ENCODE measurements around the gene ADGRD2. TPM values are rescaled to one million over a fixed set of nuclear protein-coding genes. Genes with fewer than 3 reads are reported as not detected.
A peak's percentile ranks its signal among the peaks of the same experiment; 100 is the strongest.

ADGRD2 gene
- total and polyA plus RNA-seq, 2 of the 13 experiments (the other 11 are each of a cell fraction or from before 2014, with no cell fraction given), result not detected

DNA sequence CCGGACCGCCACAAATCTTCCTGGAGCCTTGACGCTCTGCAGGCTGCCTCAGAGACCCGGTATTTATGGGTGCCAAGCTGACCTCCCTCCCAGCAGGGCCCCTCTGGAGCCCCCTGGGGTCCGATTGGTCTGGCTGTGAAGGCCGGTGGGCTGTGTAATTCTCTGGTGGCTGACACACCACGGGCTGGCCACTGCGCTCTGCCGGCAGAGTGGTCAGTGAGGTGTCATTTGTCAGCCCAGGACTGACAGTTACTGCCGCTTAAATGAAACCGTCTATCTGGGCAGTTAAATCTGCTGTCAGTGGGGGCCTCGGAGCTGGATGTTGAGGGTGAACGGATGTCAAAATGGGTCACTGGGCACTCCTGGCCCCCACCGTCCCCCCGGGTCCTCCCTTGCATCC is 46.2 kb downstream of the ADGRD2 start:
- WGBS (ENCODE audit: low lambda C conversion rate), result 93% methylated on average over 15 of the region's 15 CpGs
- ATAC-seq, result no peak
- BruUV-seq (replicated peaks), result no TSS peak
- intact Hi-C loops (cut with micrococcal nuclease; ENCODE audit: unreplicated experiment) (no loop called here), in situ Hi-C loops (cut with HindIII; ENCODE audit: extremely low pct_ligation_motif_present, low pct_unique_long_range_greater_than_20kb) (no loop called here)
- Histone ChIP-seq H2AFZ (ENCODE audit: low read length) (no peak overlapping the region), H3K36me3 (replicated peaks in 1 of 2; ENCODE audit: control insufficient read depth in 1 of 2, insufficient read depth in 2 of 2, low read length in 2 of 2) (peaks cover 7 to 11% of the 10 kb centered on the region in 2 experiments; a peak in 2 of 5 replicates), H3K4me2 (ENCODE audit: low read depth, low read length) (no peak overlapping the region), H3K4me3 (replicated peaks in 1 of 3; ENCODE audit: insufficient read depth in 1 of 3, low read depth in 2 of 3, low read length in 3 of 3) (no peak overlapping the region), H3K79me2 (ENCODE audit: insufficient read depth, low read length) (no peaks in the 10 kb centered on the region), H4K20me1 (ENCODE audit: insufficient read depth, low read length) (no peaks in the 10 kb centered on the region), H3K27me3 (ENCODE audit: control insufficient read depth in 1 of 2, insufficient read depth in 2 of 2, low read length in 2 of 2) (no peaks in the 10 kb centered on the region), H3K9me3 (ENCODE audit: low read length) (no peaks in the 10 kb centered on the region), H3K9ac (ENCODE audit: insufficient read depth, low read depth, low read length) (no peak overlapping the region), H3K27ac (ENCODE audit: extremely low read length, insufficient read depth, low read length) (no peak overlapping the region), H3K4me1 (ENCODE audit: insufficient read depth, low read length) (peaks cover 27% of the 10 kb centered on the region)
- DNase-seq (ENCODE audit: low spot score), result no peak
- no peak for FAIRE-seq
- TF ChIP-seq AKAP8 (CRISPR knock-in tag; IDR thresholded peaks at IDR 0.05) (0 out of 2 replicates have a peak, but pooled peaks have one; percentile 4), AGO2 (optimal IDR thresholded peaks at IDR 0.05; ENCODE audit: low read depth, low read length) (peak; percentile 43), RBFOX2 (IDR thresholded peaks at IDR 0.05; ENCODE audit: low read depth, low read length) (0 out of 2 replicates have a peak, but pooled peaks have one; percentile 16), MAF1 (CRISPR knock-in tag; IDR thresholded peaks at IDR 0.05; ENCODE audit: borderline replicate concordance) (no peak)
- ChIA-PET CTCF (ENCODE audit: low intra/inter-chr PET ratio, low total read pairs) (no interaction called here), POLR2A (no interaction called here)

DNA sequence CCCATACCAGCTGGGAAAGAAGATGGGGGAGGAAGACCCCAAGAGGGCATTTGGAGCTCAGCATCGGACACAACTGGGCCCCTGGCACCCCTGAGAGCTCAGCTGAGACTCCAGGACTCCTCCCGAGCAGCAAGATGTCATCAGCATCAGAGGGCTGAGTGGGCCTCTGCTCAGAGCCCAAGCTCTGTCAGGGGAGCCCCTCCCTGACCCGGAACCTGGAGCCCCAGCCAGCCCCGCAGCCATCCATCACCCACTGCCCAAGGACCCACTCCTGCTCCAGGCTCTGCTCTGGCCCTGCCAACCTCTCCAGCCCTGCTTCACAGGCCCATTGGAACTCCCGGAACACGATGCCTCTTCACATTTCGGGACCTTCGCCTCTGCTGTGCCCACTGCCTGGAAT is 47.2 kb downstream of the ADGRD2 start:
- WGBS (ENCODE audit: low lambda C conversion rate), result 98% methylated on average over 6 of the region's 8 CpGs
- Histone ChIP-seq H3K4me3 (replicated peaks in 1 of 3; ENCODE audit: insufficient read depth in 1 of 3, low read depth in 2 of 3, low read length in 3 of 3) (no peak overlapping the region), H3K79me2 (ENCODE audit: insufficient read depth, low read length) (no peaks in the 10 kb centered on the region), H4K20me1 (ENCODE audit: insufficient read depth, low read length) (no peaks in the 10 kb centered on the region), H3K4me2 (ENCODE audit: low read depth, low read length) (no peak overlapping the region), H3K9ac (ENCODE audit: insufficient read depth, low read depth, low read length) (no peak overlapping the region), H3K27me3 (ENCODE audit: control insufficient read depth in 1 of 2, insufficient read depth in 2 of 2, low read length in 2 of 2) (no peaks in the 10 kb centered on the region), H3K4me1 (ENCODE audit: insufficient read depth, low read length) (peaks cover 27% of the 10 kb centered on the region), H3K9me3 (ENCODE audit: low read length) (no peaks in the 10 kb centered on the region), H2AFZ (ENCODE audit: low read length) (no peak overlapping the region), H3K36me3 (replicated peaks in 1 of 2; ENCODE audit: control insufficient read depth in 1 of 2, insufficient read depth in 2 of 2, low read length in 2 of 2) (peaks cover 8 to 15% of the 10 kb centered on the region in 2 experiments; a peak in 2 of 5 replicates), H3K27ac (ENCODE audit: extremely low read length, insufficient read depth, low read length) (no peak overlapping the region)
- CTCF ChIA-PET (ENCODE audit: low intra/inter-chr PET ratio, low total read pairs), result no interaction called here
- DNase-seq (ENCODE audit: low spot score) (no peak), ATAC-seq (no peak), FAIRE-seq (no peak)
- POLR2A ChIA-PET, result interaction anchor here (1.3 to 1.7 kb wide), 2 partner anchors 9 to 14 kb away, joined by 3 read pairs; no protein-coding TSS in a partner anchor
- intact Hi-C loops (cut with micrococcal nuclease; ENCODE audit: unreplicated experiment) (no loop called here), in situ Hi-C loops (cut with HindIII; ENCODE audit: extremely low pct_ligation_motif_present, low pct_unique_long_range_greater_than_20kb) (no loop called here)
- no TSS peak for BruUV-seq (replicated peaks)
- TF ChIP-seq, protein P1, sequence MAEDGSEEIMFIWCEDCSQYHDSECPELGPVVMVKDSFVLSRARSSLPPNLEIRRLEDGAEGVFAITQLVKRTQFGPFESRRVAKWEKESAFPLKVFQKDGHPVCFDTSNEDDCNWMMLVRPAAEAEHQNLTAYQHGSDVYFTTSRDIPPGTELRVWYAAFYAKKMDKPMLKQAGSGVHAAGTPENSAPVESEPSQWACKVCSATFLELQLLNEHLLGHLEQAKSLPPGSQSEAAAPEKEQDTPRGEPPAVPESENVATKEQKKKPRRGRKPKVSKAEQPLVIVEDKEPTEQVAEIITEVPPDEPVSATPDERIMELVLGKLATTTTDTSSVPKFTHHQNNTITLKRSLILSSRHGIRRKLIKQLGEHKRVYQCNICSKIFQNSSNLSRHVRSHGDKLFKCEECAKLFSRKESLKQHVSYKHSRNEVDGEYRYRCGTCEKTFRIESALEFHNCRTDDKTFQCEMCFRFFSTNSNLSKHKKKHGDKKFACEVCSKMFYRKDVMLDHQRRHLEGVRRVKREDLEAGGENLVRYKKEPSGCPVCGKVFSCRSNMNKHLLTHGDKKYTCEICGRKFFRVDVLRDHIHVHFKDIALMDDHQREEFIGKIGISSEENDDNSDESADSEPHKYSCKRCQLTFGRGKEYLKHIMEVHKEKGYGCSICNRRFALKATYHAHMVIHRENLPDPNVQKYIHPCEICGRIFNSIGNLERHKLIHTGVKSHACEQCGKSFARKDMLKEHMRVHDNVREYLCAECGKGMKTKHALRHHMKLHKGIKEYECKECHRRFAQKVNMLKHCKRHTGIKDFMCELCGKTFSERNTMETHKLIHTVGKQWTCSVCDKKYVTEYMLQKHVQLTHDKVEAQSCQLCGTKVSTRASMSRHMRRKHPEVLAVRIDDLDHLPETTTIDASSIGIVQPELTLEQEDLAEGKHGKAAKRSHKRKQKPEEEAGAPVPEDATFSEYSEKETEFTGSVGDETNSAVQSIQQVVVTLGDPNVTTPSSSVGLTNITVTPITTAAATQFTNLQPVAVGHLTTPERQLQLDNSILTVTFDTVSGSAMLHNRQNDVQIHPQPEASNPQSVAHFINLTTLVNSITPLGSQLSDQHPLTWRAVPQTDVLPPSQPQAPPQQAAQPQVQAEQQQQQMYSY (CRISPR knock-in tag; IDR thresholded peaks at IDR 0.05), result no peak
- TF ChIP-seq TEAD2 (CRISPR knock-in tag; IDR thresholded peaks at IDR 0.05) (no peak), ZBTB38 (CRISPR knock-in tag; IDR thresholded peaks at IDR 0.05) (no peak)
- TF ChIP-seq, protein P2, sequence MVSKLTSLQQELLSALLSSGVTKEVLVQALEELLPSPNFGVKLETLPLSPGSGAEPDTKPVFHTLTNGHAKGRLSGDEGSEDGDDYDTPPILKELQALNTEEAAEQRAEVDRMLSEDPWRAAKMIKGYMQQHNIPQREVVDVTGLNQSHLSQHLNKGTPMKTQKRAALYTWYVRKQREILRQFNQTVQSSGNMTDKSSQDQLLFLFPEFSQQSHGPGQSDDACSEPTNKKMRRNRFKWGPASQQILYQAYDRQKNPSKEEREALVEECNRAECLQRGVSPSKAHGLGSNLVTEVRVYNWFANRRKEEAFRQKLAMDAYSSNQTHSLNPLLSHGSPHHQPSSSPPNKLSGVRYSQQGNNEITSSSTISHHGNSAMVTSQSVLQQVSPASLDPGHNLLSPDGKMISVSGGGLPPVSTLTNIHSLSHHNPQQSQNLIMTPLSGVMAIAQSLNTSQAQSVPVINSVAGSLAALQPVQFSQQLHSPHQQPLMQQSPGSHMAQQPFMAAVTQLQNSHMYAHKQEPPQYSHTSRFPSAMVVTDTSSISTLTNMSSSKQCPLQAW (CRISPR knock-in tag; IDR thresholded peaks at IDR 0.05), result no peak

All from HepG2 (cell line).